Activated naive CD4-positive, alpha-beta T cell treated with anti-CD3 and anti-CD28 coated beads, Interleukin-2, amount 50 U/mL, for 24 hours (primary cell): ENCODE results near the gene STARD5.

Source experiments
- H3K27ac Mint-ChIP-seq: one replicate; pipeline ENCODE4 v1.8.0; 2021; ENCODE audit warnings: mild to moderate bottlenecking, mixed read lengths
- H3K27me3 Mint-ChIP-seq: one replicate; pipeline ENCODE4 v1.8.0; 2021; ENCODE audit warnings: mixed read lengths
- H3K36me3 Mint-ChIP-seq: one replicate; pipeline ENCODE4 v1.8.0; 2021; ENCODE audit warnings: mixed read lengths
- H3K4me1 Mint-ChIP-seq: one replicate; pipeline ENCODE4 v1.8.0; 2021; ENCODE audit warnings: mixed read lengths
- H3K4me3 Mint-ChIP-seq: one replicate; pipeline ENCODE4 v1.8.0; 2021; ENCODE audit warnings: mild to moderate bottlenecking, mixed read lengths
- H3K9me3 Mint-ChIP-seq: one replicate; pipeline ENCODE4 v1.8.0; 2021; ENCODE audit warnings: mixed read lengths

Gene STARD5

GRCh38 chr15:81280696-81281455 is 43.1 kb downstream of the STARD5 start:
- Mint-ChIP-seq H3K4me3 (peak overlapping the region; percentile 3), H3K9me3 (peaks cover 10% of the 10 kb centered on the region), H3K27me3 (no peaks in the 10 kb centered on the region), H3K27ac (peak overlapping the region; percentile 48), H3K4me1 (peaks cover 85% of the 10 kb centered on the region), H3K36me3 (peaks cover 16% of the 10 kb centered on the region)

DNA sequence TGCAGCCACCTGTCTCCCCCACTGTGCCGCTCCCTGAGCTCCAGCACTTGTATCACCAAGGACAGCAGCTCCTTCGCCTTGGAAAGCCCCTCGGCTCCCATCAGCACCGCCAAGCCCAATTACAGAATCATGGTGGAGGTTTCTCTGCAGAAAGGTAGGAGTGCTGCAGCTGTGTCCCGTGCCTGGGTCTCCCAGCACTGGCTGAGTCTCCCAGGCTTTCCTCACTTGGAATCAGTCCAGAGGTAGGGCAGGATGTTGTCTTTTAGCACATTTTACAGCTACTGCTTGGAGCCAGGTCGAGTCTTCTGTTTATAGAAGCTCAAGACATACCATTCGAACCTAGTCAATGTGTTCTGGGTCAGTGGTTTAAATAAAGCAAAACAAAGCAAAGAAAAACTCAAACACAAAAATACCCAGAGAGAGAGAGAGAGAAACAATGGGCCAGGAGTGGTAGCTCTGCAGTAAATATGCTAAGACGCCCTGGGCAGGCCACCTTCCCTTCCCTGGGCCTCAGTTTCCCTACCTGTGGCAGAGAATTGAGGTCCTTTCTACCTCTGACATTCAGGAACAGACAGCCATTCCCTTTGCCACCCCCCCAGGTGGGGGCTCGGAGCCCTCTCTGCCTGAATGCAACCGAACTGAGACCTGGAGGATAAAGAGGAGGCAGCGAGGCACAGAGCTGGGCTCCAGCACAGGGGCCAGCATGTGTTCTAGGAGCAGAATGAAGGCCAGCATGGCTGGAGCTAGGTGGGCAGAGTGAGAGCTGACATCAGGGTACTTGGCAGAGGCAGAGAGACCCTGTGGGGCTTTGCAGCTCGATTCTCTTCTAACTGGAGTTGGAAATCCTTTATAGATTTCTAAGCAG is 44.1 kb downstream of the STARD5 start:
- peaks cover 85% of the 10 kb centered on the region for H3K4me1 Mint-ChIP-seq
- peaks cover 10% of the 10 kb centered on the region for H3K9me3 Mint-ChIP-seq
- no peaks in the 10 kb centered on the region for H3K27me3 Mint-ChIP-seq
- no peak overlapping the region for H3K4me3 Mint-ChIP-seq
- peak overlapping the region; percentile 38 for H3K27ac Mint-ChIP-seq
- H3K36me3 Mint-ChIP-seq = peaks cover 10% of the 10 kb centered on the region

GRCh38 chr15:81278306-81279029 is 45.5 kb downstream of the STARD5 start:
- peaks cover 10% of the 10 kb centered on the region for H3K9me3 Mint-ChIP-seq
- H3K27ac Mint-ChIP-seq = no peak overlapping the region
- peaks cover 81% of the 10 kb centered on the region for H3K4me1 Mint-ChIP-seq
- no peak overlapping the region for H3K4me3 Mint-ChIP-seq
- peaks cover 10% of the 10 kb centered on the region for H3K36me3 Mint-ChIP-seq
- H3K27me3 Mint-ChIP-seq = no peaks in the 10 kb centered on the region

DNA sequence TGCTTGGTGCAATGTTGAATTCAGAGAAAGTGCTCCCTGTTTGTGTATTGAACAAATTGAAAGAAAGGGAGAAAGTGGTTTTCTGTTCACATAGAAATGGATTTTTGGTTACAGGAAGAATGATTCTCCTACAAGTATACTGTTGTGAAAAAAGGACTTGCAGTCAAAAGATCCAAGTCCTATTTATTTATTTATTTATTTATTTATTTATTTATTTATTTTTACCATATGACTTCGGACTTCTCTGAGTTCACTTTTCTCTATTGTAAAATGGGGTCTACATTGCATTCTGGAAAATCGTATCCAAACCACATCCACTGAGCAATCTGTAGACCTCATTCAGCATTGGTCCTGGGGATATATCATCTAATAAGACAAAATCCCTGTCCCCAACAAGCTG is 46.1 kb downstream of the STARD5 start:
- Mint-ChIP-seq H3K27ac (no peak overlapping the region), H3K4me3 (no peak overlapping the region), H3K27me3 (no peaks in the 10 kb centered on the region), H3K9me3 (peaks cover 10% of the 10 kb centered on the region), H3K4me1 (peaks cover 81% of the 10 kb centered on the region), H3K36me3 (peaks cover 10% of the 10 kb centered on the region)

DNA sequence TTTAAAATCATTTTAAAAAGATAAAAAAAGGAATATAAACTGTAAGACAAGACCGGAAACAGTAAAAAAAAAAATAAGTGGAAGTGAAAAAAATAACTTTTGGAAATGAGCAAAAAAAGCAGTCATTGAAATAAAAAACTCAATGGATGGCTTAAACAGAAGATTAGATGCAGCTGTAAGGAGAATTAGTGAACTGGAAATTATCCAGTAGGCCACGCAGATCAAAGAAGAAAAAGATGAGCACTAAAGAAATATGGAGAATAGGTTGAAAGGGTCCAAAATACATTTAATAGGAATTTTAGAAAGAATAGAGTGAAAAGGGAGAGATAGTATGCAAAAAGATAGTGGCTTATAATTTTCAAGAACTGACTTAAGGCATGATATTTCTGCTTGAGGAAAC is 47.0 kb downstream of the STARD5 start:
- no peak overlapping the region for H3K4me3 Mint-ChIP-seq
- H3K4me1 Mint-ChIP-seq = peaks cover 73% of the 10 kb centered on the region
- peaks cover 10% of the 10 kb centered on the region for H3K9me3 Mint-ChIP-seq
- H3K27ac Mint-ChIP-seq = peak overlapping the region; percentile 36
- H3K36me3 Mint-ChIP-seq = peaks cover 10% of the 10 kb centered on the region
- no peaks in the 10 kb centered on the region for H3K27me3 Mint-ChIP-seq

GRCh38 chr15:81275711-81276392 is 48.1 kb downstream of the STARD5 start:
- Mint-ChIP-seq H3K27ac (peak overlapping the region; percentile 59), H3K9me3 (peaks cover 10% of the 10 kb centered on the region), H3K36me3 (peaks cover 8% of the 10 kb centered on the region), H3K4me3 (peak overlapping the region; percentile 4), H3K4me1 (peaks cover 63% of the 10 kb centered on the region), H3K27me3 (no peaks in the 10 kb centered on the region)

GRCh38 chr15:81274931-81275707 is 48.8 kb downstream of the STARD5 start:
- H3K4me1 Mint-ChIP-seq = peaks cover 63% of the 10 kb centered on the region
- peak overlapping the region; percentile 15 for H3K4me3 Mint-ChIP-seq
- peak overlapping the region; percentile 59 for H3K27ac Mint-ChIP-seq
- H3K36me3 Mint-ChIP-seq = peaks cover 8% of the 10 kb centered on the region
- H3K9me3 Mint-ChIP-seq = peaks cover 10% of the 10 kb centered on the region
- no peaks in the 10 kb centered on the region for H3K27me3 Mint-ChIP-seq

GRCh38 chr15:81274255-81274654 is 49.7 kb downstream of the STARD5 start:
- Mint-ChIP-seq H3K4me3 (no peak overlapping the region), H3K27ac (no peak overlapping the region), H3K4me1 (peaks cover 60% of the 10 kb centered on the region), H3K36me3 (peaks cover 8% of the 10 kb centered on the region), H3K27me3 (no peaks in the 10 kb centered on the region), H3K9me3 (peaks cover 10% of the 10 kb centered on the region)

DNA sequence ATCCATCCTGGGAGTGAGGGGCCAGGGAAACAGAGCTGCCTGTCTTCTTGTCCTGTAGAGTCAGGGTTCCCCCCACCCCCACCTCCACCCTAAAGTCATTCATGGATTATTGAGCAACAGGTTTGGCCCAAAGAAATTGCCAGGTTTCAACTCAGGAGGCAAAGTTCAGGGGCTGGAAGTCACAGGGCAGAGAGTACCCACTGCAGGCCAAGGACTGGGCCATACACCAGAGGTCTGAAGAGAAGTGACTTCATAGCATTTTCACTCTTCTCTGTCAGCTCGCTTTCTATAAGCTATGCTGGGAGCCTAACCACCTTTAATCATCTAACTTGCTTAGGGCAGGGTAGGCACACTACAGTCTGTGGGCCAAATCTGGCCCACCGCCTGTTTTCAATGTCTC is 50.1 kb downstream of the STARD5 start:
- no peak overlapping the region for H3K27ac Mint-ChIP-seq
- no peak overlapping the region for H3K4me3 Mint-ChIP-seq
- H3K9me3 Mint-ChIP-seq = peaks cover 10% of the 10 kb centered on the region
- H3K27me3 Mint-ChIP-seq = no peaks in the 10 kb centered on the region
- H3K4me1 Mint-ChIP-seq = peaks cover 59% of the 10 kb centered on the region
- peaks cover 8% of the 10 kb centered on the region for H3K36me3 Mint-ChIP-seq

DNA sequence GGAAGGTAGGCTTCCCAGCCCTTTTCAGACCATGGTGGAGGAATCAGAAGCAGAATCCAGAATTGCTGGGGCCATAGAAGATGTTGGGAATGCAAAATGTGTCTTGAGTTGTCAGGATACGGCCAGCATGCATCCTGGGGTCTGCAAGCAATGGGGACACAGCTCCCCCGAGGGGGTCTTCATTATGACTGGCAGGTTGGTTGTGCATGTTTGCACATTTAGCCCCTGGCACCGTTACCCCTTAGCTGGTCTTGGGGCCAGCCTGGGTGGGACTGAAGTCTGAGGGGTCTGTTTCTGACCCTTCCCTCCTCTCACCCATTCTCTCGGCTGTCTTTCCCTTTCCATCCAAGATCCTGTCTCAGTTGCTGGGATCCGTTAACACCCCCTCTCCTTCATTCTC is 50.7 kb downstream of the STARD5 start:
- H3K4me3 Mint-ChIP-seq = no peak overlapping the region
- peaks cover 9% of the 10 kb centered on the region for H3K9me3 Mint-ChIP-seq
- no peaks in the 10 kb centered on the region for H3K27me3 Mint-ChIP-seq
- H3K36me3 Mint-ChIP-seq = peaks cover 8% of the 10 kb centered on the region
- peaks cover 52% of the 10 kb centered on the region for H3K4me1 Mint-ChIP-seq
- no peak overlapping the region for H3K27ac Mint-ChIP-seq

GRCh38 chr15:81271761-81272644 is 51.9 kb downstream of the STARD5 start:
- Mint-ChIP-seq H3K36me3 (peaks cover 4% of the 10 kb centered on the region), H3K4me3 (no peak overlapping the region), H3K9me3 (peaks cover 4% of the 10 kb centered on the region), H3K27ac (no peak overlapping the region), H3K27me3 (no peaks in the 10 kb centered on the region), H3K4me1 (peaks cover 42% of the 10 kb centered on the region)

DNA sequence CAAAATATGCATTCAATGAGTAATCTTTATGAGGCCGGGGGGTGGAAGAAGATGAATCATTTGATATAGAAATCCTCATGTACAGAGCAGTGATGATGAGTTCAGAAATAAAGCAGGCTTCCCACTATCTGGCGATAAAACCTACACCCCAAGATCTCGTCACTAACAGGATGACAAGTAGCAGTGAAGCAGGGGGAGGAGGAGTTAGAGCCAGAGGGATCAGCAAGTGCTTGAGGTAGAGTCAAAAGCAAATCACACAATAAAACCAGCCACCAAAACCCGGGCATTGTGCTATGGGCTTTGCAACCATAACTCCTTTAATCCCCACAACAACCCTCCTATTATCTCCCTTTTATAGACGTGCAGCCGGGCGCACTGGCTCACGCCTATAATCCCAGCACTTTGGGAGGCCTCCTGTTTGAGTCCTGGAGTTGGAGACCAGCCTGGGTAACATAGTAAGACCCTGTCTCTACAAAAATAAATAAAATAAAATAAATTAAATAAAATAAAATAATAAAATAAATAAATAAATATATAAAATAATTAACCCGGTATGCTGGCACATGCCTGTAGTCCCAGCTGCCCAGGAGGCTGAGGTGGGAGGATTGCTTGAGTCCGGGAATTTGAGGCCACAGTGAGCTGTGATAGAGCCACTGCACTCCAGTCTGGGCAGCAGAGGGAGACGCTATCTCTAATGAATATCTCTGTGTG is 53.0 kb downstream of the STARD5 start:
- Mint-ChIP-seq H3K9me3 (no peaks in the 10 kb centered on the region), H3K4me1 (peaks cover 42% of the 10 kb centered on the region), H3K36me3 (no peaks in the 10 kb centered on the region), H3K27ac (peak overlapping the region; percentile 66), H3K4me3 (no peak overlapping the region), H3K27me3 (no peaks in the 10 kb centered on the region)

DNA sequence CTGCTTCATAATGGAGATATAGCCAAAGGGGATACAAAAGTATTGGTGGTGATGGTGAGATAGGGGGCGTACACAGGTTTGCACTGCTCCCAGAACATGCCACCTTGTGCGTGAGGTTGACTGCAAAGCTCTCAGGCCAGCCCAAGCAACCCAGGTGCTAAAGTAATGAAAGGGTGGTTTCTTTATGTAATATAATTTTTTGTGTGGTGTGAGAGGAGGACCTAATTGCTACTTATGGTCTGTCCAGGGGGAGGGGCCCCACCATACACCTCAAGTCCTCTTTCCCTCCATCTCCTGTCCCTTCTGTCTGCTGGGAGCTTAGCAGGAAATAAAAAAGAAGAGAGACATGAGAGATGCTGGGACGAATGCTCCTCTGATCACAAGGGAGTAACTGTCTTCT is 53.8 kb downstream of the STARD5 start:
- Mint-ChIP-seq H3K27ac (peak overlapping the region; percentile 66), H3K27me3 (no peaks in the 10 kb centered on the region), H3K4me3 (no peak overlapping the region), H3K36me3 (no peaks in the 10 kb centered on the region), H3K4me1 (peaks cover 42% of the 10 kb centered on the region), H3K9me3 (no peaks in the 10 kb centered on the region)
